Measurements from ENCODE around the gene PRSS36. TPM values are rescaled to one million over a fixed set of nuclear protein-coding genes. Genes with fewer than 3 reads are reported as not detected.

Gene PRSS36
- total RNA-seq, 1 donor from 2014 or later, result 0.34 TPM

DNA sequence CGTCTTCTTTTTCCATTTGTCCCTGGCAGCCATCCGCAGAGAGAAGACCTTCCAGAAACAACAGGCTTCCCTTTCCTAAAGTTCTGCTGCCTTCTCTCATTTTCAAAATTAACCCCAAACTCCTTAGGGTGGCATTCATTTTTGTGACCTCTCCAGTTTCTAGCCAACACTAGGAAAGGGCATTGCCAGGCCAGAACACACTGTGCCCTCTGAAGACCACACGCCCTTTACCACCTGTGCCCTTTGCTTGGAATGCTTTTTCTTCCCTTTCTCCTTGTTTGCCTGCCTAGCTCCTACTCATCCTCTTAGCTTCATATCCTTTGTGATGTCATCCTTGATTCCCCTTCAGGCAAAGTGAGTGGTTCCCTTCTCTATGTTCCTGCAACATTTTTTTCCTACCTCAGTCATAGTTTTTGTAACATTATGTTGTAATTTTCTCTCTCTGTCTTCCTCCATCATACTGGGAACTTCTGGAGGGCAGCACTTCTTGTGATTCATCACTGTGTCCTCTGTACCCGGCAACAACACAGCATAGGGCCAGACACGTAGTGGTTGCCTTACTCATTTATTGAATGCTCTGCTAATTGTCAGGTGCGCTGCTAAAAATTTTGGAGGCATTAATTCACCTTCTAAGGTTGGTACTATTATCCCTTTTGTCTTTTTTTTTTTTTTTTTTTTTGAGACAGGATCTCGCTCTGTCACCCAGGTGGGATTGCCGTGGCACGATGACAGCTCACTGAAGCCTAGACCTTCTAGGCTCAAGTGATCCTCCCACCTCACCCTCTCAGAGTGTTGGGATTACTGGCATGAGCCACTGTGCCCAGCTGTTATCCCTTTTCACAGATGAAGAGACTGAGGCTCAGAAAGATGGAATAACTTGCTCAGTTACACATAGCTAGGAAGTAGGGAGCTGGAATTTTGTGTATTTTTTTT lies 31.4 kb downstream of the PRSS36 start:
- Mint-ChIP-seq H3K4me1 (ENCODE audit: low read depth) (peaks cover 18% of the 10 kb centered on the region), H3K4me3 (peak overlapping the region; percentile 84), H3K27ac (peak overlapping the region; percentile 92), H3K27me3 (ENCODE audit: insufficient read depth) (no peaks in the 10 kb centered on the region), H3K36me3 (ENCODE audit: low read depth) (peaks cover 23% of the 10 kb centered on the region), H3K9me3 (no peaks in the 10 kb centered on the region)
- intact Hi-C loops (cut with micrococcal nuclease), result loop anchor here (5.0 kb wide), 2 partner anchors 121 to 324 kb away; partner anchors contain the start of gene ZNF843
- DNase-seq (ENCODE audit: low spot score), result no peak

DNA sequence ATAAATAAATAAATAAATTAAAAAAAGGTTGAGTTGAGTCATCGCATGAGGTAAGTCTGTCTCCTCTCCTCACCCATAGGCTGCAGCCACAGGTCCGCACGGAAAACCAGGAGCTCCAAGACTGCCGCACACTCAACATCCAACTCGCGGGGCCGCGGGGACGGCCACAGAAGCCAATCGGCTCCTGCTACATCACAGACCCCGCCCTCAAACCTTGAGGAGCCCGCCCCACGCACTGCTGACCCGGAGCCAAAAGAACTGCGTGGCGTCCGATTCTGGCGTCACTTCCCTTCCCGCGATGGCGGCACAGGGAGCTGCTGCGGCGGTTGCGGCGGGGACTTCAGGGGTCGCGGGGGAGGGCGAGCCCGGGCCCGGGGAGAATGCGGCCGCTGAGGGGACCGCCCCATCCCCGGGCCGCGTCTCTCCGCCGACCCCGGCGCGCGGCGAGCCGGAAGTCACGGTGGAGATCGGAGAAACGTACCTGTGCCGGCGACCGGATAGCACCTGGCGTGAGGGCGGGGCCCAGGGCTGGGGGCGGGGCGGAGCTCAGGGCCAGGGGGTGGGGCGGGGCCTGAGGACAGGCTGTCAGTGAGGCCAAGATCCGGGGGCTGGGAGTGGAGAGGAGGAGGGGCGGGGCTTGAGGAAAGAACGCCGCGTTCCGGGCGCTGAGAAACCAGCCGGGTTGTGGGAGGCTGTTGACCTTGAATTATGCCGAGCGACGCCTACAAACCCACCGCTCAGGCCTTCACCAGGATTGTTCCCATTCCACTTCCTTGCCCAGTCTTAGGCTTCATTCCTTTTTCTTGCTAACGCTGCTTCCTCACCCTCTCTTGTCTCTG lies 32.3 kb downstream of the PRSS36 start, which contains the start of gene KAT8:
KAT8 (plus strand) TSS at position 281 of the 839 bp plus-strand sequence; CDS start at position 299, 18 bp downstream.
- Mint-ChIP-seq H3K27ac (peak within 1 kb of the TSS; percentile 92), H3K27me3 (ENCODE audit: insufficient read depth) (no peaks in the 10 kb centered on the region), H3K4me1 (ENCODE audit: low read depth) (peaks cover 19% of the 10 kb centered on the region), H3K4me3 (peak within 1 kb of the TSS; percentile 88), H3K36me3 (ENCODE audit: low read depth) (peaks cover 24% of the 10 kb centered on the region), H3K9me3 (no peaks in the 10 kb centered on the region)
- intact Hi-C loops (cut with micrococcal nuclease), result loop anchor here (1.0 to 5.0 kb wide), 10 partner anchors 23 to 342 kb away; partner anchors contain the start of genes ARMC5, FUS, SETD1A and STX4
- DNase-seq (ENCODE audit: low spot score), result peak; percentile 95

DNA sequence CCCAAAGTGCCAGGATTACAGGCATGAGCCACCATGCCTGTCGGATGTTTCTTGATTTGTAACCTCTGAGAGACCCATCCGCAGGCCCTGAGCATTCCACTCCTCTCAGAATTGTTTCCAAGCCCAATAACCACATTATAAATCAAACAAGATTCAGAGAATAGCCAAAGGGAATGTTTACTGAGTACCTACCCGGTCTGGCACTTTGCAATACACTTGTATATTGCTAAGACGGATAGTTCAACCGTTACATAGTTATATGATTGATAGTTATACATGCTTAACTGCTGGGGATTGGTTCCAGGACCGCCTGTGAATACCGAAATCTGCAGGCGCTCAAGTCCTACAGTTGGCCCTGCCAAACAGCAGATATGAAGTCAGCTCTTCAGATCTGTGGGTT lies 35.4 kb downstream of the PRSS36 start:
- Mint-ChIP-seq H3K27ac (no peak overlapping the region), H3K4me1 (ENCODE audit: low read depth) (peaks cover 26% of the 10 kb centered on the region), H3K36me3 (ENCODE audit: low read depth) (peaks cover 25% of the 10 kb centered on the region), H3K4me3 (no peak overlapping the region), H3K9me3 (no peaks in the 10 kb centered on the region), H3K27me3 (ENCODE audit: insufficient read depth) (no peaks in the 10 kb centered on the region)
- DNase-seq (ENCODE audit: low spot score), result no peak
- intact Hi-C loops (cut with micrococcal nuclease), result no loop called here

DNA sequence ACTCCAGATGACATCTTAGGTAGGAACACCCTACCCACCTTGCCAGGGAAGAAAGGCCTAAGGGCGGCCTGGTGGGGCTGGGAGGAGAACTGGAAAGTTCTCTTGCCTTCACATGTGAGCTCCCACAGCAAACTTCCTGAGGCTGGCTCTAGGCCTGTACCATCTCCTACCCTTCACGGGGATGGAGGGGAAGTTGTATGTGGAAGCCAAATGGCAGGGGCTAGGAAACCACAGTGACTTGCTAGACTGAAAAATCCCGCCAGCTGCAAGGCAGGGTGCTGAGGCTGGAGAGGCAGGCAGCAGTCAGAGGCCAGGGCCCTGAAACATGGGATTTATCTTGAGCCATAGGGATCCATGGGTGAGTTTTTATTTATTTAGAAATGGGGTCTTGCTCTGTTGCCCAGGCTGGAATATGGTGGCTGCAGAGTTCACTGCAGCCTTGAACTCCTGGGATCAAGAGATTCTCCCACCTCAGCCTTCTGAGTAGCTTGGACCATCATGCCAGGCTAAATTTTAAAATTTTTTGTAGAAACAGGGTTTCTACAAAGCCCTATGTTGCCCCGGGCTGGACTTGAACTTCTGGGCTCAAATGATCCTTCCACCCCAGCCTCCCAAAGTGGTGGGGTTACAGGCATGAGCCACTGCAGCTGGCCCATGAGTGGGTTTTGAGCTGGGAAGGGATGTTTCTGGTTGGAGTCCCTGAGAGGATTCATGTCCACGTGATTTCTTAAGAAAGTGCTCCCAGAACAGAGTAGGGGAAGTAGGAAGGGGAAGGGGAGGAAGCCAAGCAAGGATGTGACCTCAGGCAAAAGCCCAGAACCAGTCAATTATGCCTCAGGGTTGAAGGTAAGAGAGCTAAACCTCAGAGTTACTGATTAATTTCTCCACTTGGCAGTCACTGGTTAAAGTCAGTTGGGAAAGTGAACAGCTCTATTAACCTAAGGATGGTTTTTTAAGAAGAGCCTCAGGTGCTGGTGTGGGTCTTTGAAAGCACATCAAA lies 36.4 kb downstream of the PRSS36 start:
- DNase-seq (ENCODE audit: low spot score), result no peak
- intact Hi-C loops (cut with micrococcal nuclease), result no loop called here
- H3K27ac Mint-ChIP-seq, result peak overlapping the region; percentile 57
- H3K4me3 Mint-ChIP-seq, result peak overlapping the region; percentile 19
- H3K4me1 Mint-ChIP-seq (ENCODE audit: low read depth), result peaks cover 21% of the 10 kb centered on the region
- H3K27me3 Mint-ChIP-seq (ENCODE audit: insufficient read depth), result no peaks in the 10 kb centered on the region
- H3K9me3 Mint-ChIP-seq, result no peaks in the 10 kb centered on the region
- H3K36me3 Mint-ChIP-seq (ENCODE audit: low read depth), result peaks cover 23% of the 10 kb centered on the region

DNA sequence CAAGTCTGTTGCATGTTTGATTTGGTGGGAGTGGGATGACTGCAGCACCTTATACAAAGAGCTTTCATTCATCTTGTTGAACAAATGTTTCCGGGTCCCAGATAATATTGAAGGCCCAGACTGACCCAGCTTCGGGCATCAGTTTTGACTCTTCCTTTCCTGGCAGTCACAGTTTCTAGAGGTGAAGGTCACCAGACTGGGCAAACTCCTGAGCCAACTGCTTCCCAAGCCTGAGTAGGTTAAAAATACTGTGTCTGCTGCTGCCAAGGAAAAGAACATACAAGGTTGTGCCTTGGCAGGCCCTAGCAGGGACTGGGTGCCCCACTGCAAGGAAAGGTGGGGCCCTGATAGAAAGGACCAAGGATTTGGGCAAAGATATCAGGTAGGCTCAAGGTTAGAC lies 37.2 kb downstream of the PRSS36 start:
- intact Hi-C loops (cut with micrococcal nuclease), result no loop called here
- H3K27me3 Mint-ChIP-seq (ENCODE audit: insufficient read depth), result no peaks in the 10 kb centered on the region
- H3K4me3 Mint-ChIP-seq, result no peak overlapping the region
- peaks cover 23% of the 10 kb centered on the region for H3K36me3 Mint-ChIP-seq (ENCODE audit: low read depth)
- no peaks in the 10 kb centered on the region for H3K9me3 Mint-ChIP-seq
- H3K4me1 Mint-ChIP-seq (ENCODE audit: low read depth), result peaks cover 20% of the 10 kb centered on the region
- no peak overlapping the region for H3K27ac Mint-ChIP-seq
- no peak for DNase-seq (ENCODE audit: low spot score)

DNA sequence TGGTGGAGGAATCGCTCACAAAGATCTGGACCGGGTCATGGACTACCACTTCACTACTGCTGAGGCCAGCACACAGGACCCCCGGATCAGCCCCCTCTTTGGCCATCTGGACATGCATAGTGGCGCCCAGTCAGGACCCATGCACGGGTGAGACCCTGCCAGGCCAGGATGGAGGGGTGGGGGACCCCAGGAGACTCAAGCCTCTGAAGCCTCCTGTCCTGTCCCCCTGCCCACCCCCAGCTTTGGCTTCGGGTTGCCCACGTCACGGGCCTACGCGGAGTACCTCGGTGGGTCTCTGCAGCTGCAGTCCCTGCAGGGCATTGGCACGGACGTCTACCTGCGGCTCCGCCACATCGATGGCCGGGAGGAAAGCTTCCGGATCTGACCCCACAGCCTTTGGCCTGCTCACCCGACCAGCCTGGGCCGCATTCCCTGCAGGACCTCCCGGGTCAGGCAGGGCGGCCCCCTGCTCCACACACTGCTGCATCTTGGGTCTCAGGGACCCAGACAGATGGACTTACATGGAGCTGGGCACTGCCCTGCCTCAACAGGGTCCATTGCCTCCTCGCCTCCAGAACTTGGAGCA lies 37.9 kb downstream of the PRSS36 start:
- H3K36me3 Mint-ChIP-seq (ENCODE audit: low read depth), result peaks cover 23% of the 10 kb centered on the region
- intact Hi-C loops (cut with micrococcal nuclease), result no loop called here
- no peaks in the 10 kb centered on the region for H3K9me3 Mint-ChIP-seq
- peaks cover 27% of the 10 kb centered on the region for H3K4me1 Mint-ChIP-seq (ENCODE audit: low read depth)
- DNase-seq (ENCODE audit: low spot score), result no peak
- H3K4me3 Mint-ChIP-seq, result no peak overlapping the region
- H3K27ac Mint-ChIP-seq, result no peak overlapping the region
- no peaks in the 10 kb centered on the region for H3K27me3 Mint-ChIP-seq (ENCODE audit: insufficient read depth)

DNA sequence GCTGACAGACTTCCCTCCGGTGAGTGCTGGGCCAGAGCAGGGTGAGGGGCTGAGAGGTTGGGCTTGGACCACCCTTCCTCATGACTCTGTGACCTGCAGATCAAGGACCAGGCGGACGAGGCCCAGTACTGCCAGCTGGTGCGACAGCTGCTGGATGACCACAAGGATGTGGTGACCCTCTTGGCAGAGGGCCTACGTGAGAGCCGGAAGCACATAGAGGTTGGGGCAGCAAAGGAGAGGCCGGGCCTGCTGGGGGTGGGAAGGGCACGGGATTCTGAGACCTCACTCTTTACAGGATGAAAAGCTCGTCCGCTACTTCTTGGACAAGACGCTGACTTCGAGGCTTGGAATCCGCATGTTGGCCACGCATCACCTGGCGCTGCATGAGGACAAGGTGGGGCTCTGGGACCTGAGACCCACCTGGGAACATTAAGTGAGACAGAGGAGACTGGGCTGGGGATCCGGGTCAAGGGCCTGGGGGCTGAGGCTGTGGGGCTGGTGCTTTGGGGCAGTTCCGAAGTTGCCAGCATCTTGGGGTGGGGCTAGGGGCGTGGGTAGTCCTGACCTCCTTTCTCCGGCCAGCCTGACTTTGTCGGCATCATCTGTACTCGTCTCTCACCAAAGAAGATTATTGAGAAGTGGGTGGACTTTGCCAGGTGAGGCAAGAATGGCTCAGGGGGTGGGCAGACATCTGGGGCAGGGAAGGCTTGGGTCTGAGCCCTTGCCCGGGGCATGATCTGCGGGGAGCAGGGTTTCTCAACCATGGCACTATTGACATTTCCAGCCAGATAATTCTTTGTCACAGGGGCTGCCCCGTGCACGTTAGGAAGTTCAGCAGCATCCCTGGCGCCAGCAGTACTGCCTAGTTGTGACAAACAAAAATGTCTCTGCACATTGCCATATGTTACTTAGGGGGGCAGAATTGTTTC lies 39.5 kb downstream of the PRSS36 start:
- Mint-ChIP-seq H3K9me3 (no peaks in the 10 kb centered on the region), H3K4me3 (peak overlapping the region; percentile 90), H3K4me1 (ENCODE audit: low read depth) (peaks cover 28% of the 10 kb centered on the region), H3K27ac (no peak overlapping the region), H3K27me3 (ENCODE audit: insufficient read depth) (no peaks in the 10 kb centered on the region), H3K36me3 (ENCODE audit: low read depth) (peaks cover 23% of the 10 kb centered on the region)
- no peak for DNase-seq (ENCODE audit: low spot score)
- intact Hi-C loops (cut with micrococcal nuclease), result no loop called here

DNA sequence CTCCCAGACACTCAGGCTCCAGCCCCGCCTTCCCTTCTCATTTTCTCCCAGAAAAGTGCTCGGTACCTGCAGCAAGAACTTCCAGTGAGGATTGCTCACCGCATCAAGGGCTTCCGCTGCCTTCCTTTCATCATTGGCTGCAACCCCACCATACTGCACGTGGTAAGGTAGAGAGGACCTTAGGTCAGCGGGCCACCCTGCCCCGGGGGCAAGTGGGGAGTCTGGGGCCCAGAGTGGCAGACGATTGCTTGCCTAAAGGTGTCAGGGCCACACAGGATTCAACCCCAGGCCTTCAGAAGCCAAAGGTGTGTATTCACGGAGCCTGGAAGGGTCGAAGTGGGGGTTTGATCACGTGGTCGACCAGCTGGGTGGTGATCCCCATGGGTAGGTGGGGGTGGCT lies 40.2 kb downstream of the PRSS36 start:
- Mint-ChIP-seq H3K9me3 (no peaks in the 10 kb centered on the region), H3K27me3 (ENCODE audit: insufficient read depth) (no peaks in the 10 kb centered on the region), H3K27ac (peak overlapping the region; percentile 82), H3K36me3 (ENCODE audit: low read depth) (peaks cover 21% of the 10 kb centered on the region), H3K4me1 (ENCODE audit: low read depth) (peaks cover 28% of the 10 kb centered on the region), H3K4me3 (peak overlapping the region; percentile 90)
- intact Hi-C loops (cut with micrococcal nuclease), result loop anchor here (2.0 to 5.0 kb wide), 5 partner anchors 15 to 349 kb away; partner anchors contain the start of genes ARMC5, FBXL19 and VKORC1
- no peak for DNase-seq (ENCODE audit: low spot score)

DNA sequence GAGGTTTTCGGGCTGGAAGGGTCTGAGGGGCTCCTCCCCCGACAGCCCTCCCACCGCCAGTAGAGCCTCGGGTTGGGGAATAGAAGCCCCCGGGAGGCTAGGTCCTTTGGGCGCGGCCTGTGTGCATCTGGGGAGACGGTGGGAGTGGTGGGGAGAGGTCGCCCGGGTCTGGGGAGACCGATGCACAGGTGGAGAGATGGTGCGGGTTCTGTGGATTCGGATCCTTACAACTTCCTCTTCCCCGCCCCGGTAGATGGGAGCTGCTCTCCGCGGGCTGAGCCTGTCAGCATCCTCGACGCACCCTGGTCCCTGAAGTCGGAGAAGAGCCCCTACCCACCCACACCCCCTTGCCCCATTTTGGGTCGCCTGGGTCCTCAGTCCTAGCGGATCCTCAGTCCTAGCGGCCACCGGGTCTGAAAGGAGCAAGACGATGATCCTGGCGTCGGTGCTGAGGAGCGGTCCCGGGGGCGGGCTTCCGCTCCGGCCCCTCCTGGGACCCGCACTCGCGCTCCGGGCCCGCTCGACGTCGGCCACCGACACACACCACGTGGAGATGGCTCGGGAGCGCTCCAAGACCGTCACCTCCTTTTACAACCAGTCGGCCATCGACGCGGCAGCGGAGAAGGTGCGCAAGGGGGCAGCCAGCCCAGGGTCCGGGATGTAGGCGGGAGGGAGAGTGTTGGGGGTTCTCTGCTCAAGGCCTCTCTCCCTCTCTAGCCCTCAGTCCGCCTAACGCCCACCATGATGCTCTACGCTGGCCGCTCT lies 40.9 kb downstream of the PRSS36 start:
- intact Hi-C loops (cut with micrococcal nuclease), result loop anchor here (2.0 to 5.0 kb wide), 5 partner anchors 14 to 350 kb away; partner anchors contain the start of genes ARMC5, FBXL19 and VKORC1
- no peaks in the 10 kb centered on the region for H3K27me3 Mint-ChIP-seq (ENCODE audit: insufficient read depth)
- H3K4me1 Mint-ChIP-seq (ENCODE audit: low read depth), result peaks cover 28% of the 10 kb centered on the region
- H3K9me3 Mint-ChIP-seq, result no peaks in the 10 kb centered on the region
- no peak for DNase-seq (ENCODE audit: low spot score)
- peak overlapping the region; percentile 90 for H3K4me3 Mint-ChIP-seq
- H3K27ac Mint-ChIP-seq, result no peak overlapping the region
- peaks cover 21% of the 10 kb centered on the region for H3K36me3 Mint-ChIP-seq (ENCODE audit: low read depth)

DNA sequence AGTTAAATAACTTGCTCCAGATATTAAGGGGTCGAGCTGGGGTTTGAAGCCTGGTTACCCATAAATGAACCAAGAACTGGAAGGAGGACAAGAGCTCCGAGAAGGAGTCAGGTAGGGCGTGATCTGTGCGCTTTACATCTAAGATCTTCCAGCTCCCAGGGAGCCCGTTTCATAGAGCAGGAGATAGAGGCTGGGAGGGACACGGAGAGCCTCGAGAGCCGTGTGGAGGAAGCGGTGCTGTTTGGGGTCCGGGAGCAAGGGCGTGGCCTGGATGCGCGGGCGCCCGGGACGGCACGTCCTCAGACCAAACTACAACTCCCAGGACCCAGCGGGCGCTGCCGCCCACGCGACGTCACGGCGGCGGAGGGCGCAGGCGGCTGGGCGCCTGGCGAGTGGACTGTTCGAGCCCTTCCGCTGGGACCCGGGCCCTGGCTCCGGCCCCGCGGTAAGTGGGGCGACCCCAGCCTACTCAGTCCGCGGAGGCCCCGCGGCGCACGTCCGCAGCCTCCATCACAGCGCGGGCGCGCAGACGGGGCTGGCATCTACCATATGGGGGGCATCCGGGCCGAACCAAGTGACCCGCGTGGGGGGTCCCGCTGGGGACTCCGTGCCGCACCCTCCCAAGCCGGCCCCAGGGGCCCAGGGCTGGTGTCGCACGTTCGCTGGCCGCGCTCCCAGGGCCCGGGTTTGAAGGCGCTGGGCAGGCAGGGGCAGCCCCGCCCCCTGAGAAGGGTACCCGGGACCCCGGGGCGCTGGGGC lies 41.7 kb downstream of the PRSS36 start, which contains the start of gene BCKDK:
BCKDK (plus strand) TSS at position 352 of the 759 bp plus-strand sequence. CDS start 838 bp downstream, outside the sequence.
- H3K4me3 Mint-ChIP-seq, result peak within 1 kb of the TSS; percentile 84

More for the DNA sequence above, 41.7 kb downstream of the PRSS36 start, which contains the start of gene BCKDK:
- intact Hi-C loops (cut with micrococcal nuclease), result loop anchor here (2.0 to 5.0 kb wide), 5 partner anchors 13 to 351 kb away; partner anchors contain the start of genes ARMC5, FBXL19 and VKORC1
- H3K4me1 Mint-ChIP-seq (ENCODE audit: low read depth), result peaks cover 22% of the 10 kb centered on the region
- H3K27ac Mint-ChIP-seq, result peak within 1 kb of the TSS; percentile 86
- no peaks in the 10 kb centered on the region for H3K9me3 Mint-ChIP-seq
- no peaks in the 10 kb centered on the region for H3K27me3 Mint-ChIP-seq (ENCODE audit: insufficient read depth)
- DNase-seq (ENCODE audit: low spot score), result peak; percentile 69
- peaks cover 21% of the 10 kb centered on the region for H3K36me3 Mint-ChIP-seq (ENCODE audit: low read depth)
